GM23338 (cell line): ENCODE results near the gene CEACAM4.

Source experiments
- CREB1 ChIP-seq: fragments of 250-450 bp; sonication (Bioruptor Pico); IDR thresholded peaks from 2 replicates; pipeline ENCODE4 v1.5.0; 2020; ENCODE audit warnings: low read depth, mild to moderate bottlenecking, moderate library complexity
- CTCF ChIP-seq, 2 experiments: fragments of 200-600 bp in 1 of 2; sonication (generic) in 1 of 2; conservative IDR thresholded peaks; 2 replicates each; pipeline versions ENCODE4 v1.5.1 to v1.6.1; 2016 to 2017; ENCODE audit warnings: antibody characterized with exemption in 2 of 2, low read depth in 2 of 2, mild to moderate bottlenecking in 2 of 2, moderate library complexity in 1 of 2
- EZH2 ChIP-seq: fragments of 200-600 bp; sonication (generic); IDR thresholded peaks from one replicate; pipeline ENCODE4 v1.8.0; 2017; ENCODE audit warnings: antibody characterized with exemption, mild to moderate bottlenecking, low read depth; ENCODE audit not compliant: unreplicated experiment
- POLR2AphosphoS5 ChIP-seq: IDR thresholded peaks from 2 replicates; pipeline ENCODE4 v1.6.1; 2016; ENCODE audit warnings: antibody characterized with exemption, low read depth
- REST ChIP-seq: IDR thresholded peaks from one replicate; pipeline ENCODE4 v1.6.1; 2018; ENCODE audit warnings: antibody characterized with exemption; ENCODE audit not compliant: unreplicated experiment
- ZNF114 ChIP-seq: fragments of 250-450 bp; sonication (Bioruptor Pico); IDR thresholded peaks from 2 replicates; pipeline ENCODE4 v1.5.0; 2020; ENCODE audit warnings: mild to moderate bottlenecking, moderate library complexity

- TF ChIP-seq REST (no peak), EZH2 (no peak), CTCF (conservative IDR thresholded peaks at IDR 0.05; ENCODE audit: low read depth in 2 of 2) (no peak), POLR2AphosphoS5 (no peak), ZNF114 (CRISPR knock-in tag) (no peak), CREB1 (no peak)
These were observed 39.0 kb downstream of the CEACAM4 start for GRCh38 chr19:41587838-41588210.
